ENCODE measurements around the gene TBCA. TPM values are rescaled to one million over a fixed set of nuclear protein-coding genes. Genes with fewer than 3 reads are reported as not detected.
"Not testable (repeated sequence)": the region's sequence is repeated elsewhere in the genome, so short reads cannot be mapped to it uniquely, and the experiment has no call there.

TBCA gene
- polyA plus RNA-seq, 4 donors = 211 to 299 (median 269) TPM

- DNase-seq (ENCODE audit: low read depth in 4 of 4, low spot score in 3 of 4) = no peak
Observed at GRCh38 chr5:77773734-77774280, 2.3 kb downstream of the TBCA start.

DNA sequence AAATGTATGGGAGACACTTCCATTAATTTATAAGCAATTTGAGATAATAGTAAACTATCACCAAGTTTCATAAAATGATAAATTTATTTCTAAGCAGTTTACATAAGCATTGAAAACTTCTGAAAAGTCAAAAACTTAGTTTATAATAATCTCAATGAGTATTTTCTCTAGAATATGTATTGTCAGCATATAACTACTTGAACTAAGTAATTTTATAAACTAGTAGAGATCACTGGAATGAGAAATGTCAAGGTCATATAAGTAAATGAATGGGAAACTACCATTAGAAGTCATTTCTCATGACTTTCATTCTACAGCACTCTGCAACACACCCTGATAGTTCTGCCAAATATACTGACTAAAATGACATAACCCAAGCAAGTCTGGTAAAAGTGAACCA lies 3.4 kb downstream of the TBCA start:
- no peak for DNase-seq (ENCODE audit: low read depth in 4 of 4, low spot score in 3 of 4)

DNA sequence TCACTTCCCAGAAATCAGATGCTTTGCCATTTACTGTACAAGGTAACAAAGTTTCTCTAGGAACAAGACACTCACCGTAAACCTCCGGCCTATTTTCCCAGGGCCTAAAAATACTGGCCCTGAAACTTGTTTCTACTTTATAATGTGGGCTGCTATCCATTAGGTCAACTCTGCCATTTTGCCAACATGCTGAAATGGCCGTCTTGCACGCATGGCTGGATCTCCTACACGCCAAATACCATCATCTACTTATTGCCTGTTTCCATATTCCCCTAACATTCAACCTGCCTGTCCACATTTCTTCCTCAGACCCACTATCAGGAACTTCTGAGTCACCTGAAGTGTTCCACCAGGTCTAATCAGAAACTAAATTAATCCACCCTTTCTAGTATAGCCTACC lies 4.7 kb downstream of the TBCA start:
- no peak for DNase-seq (ENCODE audit: low read depth in 4 of 4, low spot score in 3 of 4)

GRCh38 chr5:77770293-77771005 lies 5.7 kb downstream of the TBCA start:
- DNase-seq (ENCODE audit: low read depth in 4 of 4, low spot score in 3 of 4) = no peak

GRCh38 chr5:77768978-77769377 lies 7.2 kb downstream of the TBCA start:
- DNase-seq (ENCODE audit: low read depth in 4 of 4, low spot score in 3 of 4) = no peak

DNA sequence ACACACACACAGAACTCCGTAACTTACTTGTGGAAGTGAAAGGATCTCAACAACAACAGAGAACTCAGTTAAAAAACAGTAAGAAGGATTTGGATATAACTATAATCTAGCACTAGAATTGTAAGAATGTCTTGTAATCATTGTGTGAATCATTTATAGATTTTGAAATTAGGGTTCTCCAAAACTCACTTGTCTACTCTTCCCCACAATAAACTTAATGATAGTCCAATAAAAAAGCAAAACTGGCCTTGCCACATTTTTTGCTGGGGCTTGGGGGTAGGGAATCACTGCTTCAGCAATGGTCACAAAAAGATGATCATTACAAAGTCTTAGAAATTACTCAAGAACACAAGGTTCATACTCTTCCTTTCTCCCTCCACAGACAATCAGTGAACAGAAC lies 8.8 kb downstream of the TBCA start:
- no peak for DNase-seq (ENCODE audit: low read depth in 4 of 4, low spot score in 3 of 4)

DNA sequence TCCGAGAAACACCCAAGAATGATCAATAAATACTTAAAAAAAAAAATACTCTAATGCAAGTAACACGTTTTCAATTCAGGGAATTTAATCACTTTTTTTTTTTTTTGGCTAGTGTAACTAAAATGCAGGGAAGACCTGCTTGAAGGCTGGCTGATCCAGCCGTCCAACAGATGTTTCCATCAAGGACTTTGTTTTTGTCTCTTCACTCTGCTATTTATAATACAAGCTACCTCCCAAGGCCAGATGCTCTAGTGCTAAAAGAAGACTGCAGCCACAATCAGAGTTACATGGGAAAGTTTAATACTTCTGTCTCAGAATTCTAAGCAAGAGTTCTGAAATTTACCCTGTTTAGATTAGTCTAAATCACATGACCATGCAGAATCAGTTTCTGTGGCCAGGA lies 14.5 kb downstream of the TBCA start:
- no peak for DNase-seq (ENCODE audit: low read depth in 4 of 4, low spot score in 3 of 4)

DNA sequence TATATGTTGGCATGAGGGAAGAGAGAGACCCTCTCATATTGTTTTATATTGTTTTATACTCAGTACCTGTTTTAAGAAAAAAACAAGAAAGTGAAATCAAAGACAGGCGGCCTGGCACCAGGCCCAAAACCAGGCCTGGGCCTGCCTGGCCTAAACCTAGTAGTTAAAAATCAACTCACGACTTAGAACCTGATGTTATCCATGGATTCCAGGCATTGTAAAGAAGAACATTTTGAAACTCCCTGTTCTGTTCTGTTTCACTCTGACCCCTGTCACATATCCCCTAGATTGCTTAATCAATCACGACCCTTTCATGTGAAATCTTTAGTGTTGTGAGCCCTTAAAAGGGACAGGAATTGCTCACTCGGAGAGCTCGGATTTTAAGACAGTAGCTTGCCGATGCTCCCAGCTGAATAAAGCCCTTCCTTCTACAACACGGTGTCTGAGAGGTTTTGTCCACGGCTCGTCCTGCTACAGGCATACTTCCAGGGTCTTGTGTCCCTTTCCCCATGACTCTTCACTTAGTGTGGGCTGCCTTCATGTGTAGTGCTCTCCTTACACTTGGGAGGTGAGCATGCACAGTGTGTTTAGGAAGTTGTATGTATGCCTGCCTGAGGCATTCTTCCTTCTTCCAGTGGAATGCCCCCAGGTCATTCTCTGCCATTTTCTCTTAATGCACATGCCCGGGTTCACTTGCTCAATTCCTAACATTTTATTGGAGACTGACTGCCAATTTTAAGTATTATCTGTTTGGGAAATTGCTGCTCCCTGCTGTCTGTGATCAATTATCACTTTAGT lies 17.8 kb downstream of the TBCA start:
- DNase-seq (ENCODE audit: low read depth in 4 of 4, low spot score in 3 of 4) = no peak

GRCh38 chr5:77751328-77752023 lies 24.7 kb downstream of the TBCA start:
- DNase-seq (ENCODE audit: low read depth in 4 of 4, low spot score in 3 of 4) = no peak

GRCh38 chr5:77750928-77751327 lies 25.2 kb downstream of the TBCA start:
- DNase-seq (ENCODE audit: low read depth in 4 of 4, low spot score in 3 of 4) = not testable (repeated sequence)

DNA sequence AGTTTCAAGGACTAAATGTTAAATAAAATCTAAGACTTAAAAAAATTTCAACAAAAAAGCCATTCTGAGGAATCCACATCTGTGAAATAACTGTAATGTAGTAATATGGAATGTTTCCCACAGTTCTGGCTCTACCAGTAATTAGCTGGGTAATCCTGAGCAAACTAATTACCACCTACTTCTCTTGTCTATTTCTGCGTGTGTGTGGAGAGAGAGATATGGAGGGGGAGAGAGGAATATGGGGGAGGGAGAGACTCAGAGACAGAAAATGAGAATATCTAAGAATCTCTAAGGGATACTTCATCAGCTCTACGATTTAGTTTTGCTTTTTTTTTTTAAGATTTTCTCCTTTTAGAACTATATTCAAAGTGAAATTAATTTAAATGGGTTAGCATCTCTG lies 28.0 kb downstream of the TBCA start:
- no peak for DNase-seq (ENCODE audit: low read depth in 4 of 4, low spot score in 3 of 4)

DNA sequence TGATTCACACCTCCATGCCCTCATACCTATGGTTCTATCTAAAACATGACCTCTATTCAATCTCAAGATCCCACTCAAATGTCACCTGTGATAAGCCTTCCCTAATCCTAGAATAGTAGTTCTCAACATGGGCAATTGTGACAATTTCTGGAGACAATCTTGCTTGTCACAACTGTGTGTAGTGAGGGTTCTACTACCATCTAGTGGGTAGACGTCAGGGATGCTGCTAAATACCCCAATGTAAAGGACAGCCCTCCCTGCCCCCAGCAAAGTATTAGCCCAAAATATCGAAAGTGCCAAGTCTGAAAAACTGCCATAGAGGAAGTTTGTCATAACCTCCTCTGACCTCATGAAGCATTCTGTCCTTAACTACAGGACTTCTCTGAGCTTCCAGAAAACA lies 32.0 kb downstream of the TBCA start:
- DNase-seq (ENCODE audit: low read depth in 4 of 4, low spot score in 3 of 4) = no peak

DNA sequence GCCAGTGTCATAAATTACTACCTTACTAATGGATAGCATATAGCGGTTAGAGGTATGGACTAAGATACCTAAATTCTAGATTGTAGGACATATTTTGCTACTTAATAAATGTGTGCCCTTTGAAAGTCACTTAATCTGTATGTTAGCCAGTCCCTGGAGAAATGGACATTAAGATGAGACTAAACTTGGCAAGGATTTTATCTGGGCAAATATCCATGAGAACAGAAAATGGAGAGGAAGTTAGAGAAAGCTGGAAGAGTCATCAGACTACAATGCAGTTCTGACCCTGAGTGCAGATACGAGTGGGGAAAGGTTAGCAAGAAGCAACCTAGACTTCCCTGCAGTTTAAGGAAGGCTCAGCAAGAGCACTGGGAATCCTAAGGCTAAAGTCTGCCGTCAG lies 33.0 kb downstream of the TBCA start:
- no peak for DNase-seq (ENCODE audit: low read depth in 4 of 4, low spot score in 3 of 4)

DNA sequence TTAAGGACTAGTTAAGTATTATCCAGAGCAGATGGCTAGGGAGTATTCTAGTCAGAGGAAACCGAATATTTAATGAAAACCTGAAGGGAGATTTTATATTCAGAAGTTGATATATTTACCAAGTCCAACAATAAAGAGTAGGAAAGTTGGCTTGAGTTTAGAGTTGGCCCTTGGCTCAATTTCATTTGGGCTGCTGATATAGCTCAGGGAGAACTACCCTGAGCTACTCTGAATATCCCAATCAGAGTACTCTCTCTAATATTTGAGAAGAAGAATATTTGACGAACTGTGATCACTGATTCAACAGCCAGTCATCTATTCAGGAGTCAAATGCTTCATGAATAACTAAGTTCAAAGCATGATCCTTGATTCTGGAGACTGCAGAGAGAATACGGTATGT lies 34.5 kb downstream of the TBCA start:
- DNase-seq (ENCODE audit: low read depth in 4 of 4, low spot score in 3 of 4) = no peak

DNA sequence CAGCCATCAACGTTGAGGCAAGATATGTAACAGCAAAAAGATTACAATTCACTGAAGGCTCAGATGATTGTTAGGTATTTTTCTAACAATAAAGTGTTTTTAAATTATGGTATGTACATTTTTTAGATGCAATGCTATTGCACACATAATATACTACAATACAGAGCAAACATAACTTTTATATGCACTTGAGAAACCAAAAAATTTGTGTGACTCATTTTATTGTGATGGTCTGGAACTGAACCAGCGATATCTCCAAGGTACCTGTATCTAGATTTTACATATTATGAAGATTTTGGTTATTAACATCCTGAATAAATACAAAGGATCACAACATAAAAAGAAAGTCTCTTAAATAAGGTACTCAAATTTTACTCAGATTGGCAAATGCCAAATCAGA lies 41.3 kb downstream of the TBCA start:
- DNase-seq (ENCODE audit: low read depth in 4 of 4, low spot score in 3 of 4) = no peak

DNA sequence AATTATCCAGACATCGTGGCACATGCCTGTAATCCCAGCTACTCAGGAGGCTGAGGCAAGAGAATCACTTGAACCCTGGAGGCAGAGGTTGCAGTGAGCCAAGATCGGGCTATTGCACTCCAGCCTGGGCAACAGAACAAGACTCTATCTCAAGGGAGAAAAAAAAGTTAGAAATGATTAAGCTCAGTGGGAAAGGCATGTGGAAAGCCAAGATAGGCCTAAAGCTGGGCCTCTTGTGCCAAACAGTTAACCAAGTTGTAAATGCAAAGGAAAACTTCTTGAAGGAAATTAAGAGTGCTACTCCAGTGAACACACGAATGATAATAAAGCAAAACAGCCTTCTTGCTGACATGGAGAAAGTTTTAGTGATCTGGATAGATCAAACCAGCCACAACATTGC lies 43.0 kb downstream of the TBCA start:
- no peak for DNase-seq (ENCODE audit: low read depth in 4 of 4, low spot score in 3 of 4)

DNA sequence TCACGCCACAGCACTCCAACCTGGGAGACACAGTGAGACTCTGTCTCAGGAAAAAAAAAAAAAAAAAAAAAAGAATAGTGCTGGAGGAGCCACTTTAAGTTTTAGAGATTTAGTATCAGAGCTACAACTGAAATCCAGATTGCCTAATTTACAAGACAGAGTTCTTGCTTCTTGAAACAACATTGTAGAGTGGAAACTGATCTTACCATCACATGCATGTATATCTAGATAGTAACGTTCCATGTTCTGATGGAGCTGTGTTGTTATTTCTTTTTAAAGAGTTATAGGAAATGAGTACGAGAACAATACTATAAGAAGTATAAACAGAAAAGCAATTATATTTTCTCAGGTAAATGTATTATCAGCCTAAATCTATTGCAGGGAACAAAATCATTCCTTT lies 48.9 kb downstream of the TBCA start:
- DNase-seq (ENCODE audit: low read depth in 4 of 4, low spot score in 3 of 4) = no peak

GRCh38 chr5:77725616-77726015 lies 50.5 kb downstream of the TBCA start:
- no peak for DNase-seq (ENCODE audit: low read depth in 4 of 4, low spot score in 3 of 4)

DNA sequence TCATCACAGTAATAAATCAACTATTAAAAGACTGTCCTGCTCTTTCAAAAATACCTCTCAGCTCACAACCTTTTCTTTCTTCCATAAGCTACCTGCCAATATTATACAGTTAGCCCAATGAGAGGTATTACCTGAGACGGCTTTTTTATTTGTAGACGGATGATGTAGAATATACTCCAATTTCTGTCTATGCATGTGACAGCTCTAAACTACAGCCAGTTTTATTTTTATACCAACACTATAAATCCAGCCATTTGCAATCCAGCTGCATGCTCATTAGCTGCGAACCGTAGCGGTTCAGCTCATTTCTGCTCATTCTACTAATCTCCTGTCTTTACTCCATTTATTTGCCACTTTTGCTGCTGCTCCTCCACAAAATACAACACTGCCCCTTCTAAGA lies 51.2 kb downstream of the TBCA start:
- no peak for DNase-seq (ENCODE audit: low read depth in 4 of 4, low spot score in 3 of 4)

GRCh38 chr5:77719666-77720363 lies 56.3 kb downstream of the TBCA start:
- DNase-seq (ENCODE audit: low read depth in 4 of 4, low spot score in 3 of 4) = no peak

Measured in left renal pelvis (tissue), 4 donors.